NT2/D1 (cell line): ENCODE results near the gene ELN.

Source experiments
- SUZ12 ChIP-seq: IDR thresholded peaks from 2 replicates; pipeline ENCODE4 v1.6.1; 2011; ENCODE audit not compliant: insufficient read length, insufficient read depth; ENCODE audit errors: extremely low read depth
- YY1 ChIP-seq: IDR thresholded peaks from 2 replicates; pipeline ENCODE4 v1.6.1; 2011; ENCODE audit not compliant: insufficient read length, insufficient read depth

DNA sequence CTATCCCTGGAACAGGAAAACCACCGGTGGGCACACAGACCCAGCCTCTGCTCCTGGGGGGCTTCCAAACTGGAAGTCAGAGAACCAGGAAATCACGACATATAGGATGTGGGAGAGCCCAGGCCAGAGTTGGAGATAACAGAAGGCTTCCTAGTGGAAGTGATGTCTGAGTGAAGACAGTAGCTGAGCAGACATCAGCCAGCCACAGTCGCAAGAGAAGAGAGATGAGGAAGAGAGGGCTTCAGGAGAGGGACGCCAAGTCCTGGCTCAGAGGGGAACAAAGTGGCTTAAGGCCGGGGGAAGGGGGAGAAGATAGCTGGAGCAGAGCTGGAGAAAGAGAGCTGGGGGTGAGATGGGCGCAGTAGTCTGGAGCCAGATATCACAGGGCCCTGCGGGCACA, 30.9 kb upstream of the ELN start:
- TF ChIP-seq YY1 (no peak), SUZ12 (no peak)
